Activated CD4-positive, alpha-beta T cell treated with anti-CD3 and anti-CD28 coated beads for 48 hours (primary cell): ENCODE results near the gene RICTOR.

Experiments
- DNase-seq: peaks from one replicate; pipeline ENCODE4 v3.0.0-alpha.2; 2020

The RICTOR gene

DNA sequence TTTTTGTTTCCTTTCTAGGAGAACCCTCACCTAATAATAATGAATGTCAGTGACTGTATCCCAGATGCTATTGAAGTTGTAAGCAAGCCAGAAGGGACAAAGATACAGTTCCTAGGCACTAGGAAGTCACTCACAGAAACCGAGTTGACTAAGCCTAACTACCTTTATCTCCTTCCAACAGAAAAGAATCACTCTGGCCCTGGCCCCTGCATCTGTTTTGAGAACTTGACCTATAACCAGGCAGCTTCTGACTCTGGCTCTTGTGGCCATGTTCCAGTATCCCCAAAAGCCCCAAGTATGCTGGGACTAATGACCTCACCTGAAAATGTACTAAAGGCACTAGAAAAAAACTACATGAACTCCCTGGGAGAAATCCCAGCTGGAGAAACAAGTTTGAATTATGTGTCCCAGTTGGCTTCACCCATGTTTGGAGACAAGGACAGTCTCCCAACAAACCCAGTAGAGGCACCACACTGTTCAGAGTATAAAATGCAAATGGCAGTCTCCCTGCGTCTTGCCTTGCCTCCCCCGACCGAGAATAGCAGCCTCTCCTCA is 141.3 kb downstream of the RICTOR start:
- DNase-seq, result no peak

DNA sequence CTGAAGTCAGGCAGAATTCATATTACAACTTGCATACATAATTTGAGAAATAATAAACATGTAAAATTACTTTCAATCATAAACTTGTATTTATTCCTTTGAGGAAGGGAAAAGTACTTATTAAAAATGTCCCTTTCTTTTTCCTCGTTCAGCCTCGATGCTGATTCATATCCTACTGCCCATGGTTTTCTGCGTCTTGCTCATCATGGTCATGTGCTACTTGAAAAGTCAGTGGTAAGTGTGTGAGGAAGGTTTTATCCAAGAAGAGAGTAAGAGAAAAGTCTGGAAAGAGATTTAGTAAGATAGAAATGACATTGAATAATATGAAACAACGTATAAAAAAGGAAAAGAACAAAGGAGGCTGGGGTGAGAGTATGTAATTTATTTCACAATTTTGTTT is 142.5 kb downstream of the RICTOR start:
- DNase-seq, result no peak

GRCh38 chr5:38929838-38930237 is 144.4 kb downstream of the RICTOR start:
- no peak for DNase-seq

DNA sequence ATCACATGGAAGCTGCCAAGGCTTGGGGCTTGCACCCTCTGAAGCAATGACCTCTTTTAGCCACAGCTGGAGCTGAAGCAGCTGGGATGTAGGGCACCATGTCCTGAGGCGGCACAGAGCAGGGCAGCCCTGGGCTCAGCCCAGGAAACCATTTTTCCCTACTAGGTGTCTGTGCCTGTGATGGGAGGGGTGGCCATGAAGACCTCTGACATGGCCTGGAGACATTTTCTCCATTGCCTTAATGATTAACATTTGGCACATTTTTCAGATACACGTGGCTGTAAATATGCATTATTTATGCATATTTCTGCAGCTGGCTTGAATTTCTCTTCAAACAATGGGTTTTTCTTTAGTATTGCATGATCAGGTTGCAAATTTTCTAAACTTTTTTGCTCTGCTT is 146.7 kb downstream of the RICTOR start:
- DNase-seq, result no peak

DNA sequence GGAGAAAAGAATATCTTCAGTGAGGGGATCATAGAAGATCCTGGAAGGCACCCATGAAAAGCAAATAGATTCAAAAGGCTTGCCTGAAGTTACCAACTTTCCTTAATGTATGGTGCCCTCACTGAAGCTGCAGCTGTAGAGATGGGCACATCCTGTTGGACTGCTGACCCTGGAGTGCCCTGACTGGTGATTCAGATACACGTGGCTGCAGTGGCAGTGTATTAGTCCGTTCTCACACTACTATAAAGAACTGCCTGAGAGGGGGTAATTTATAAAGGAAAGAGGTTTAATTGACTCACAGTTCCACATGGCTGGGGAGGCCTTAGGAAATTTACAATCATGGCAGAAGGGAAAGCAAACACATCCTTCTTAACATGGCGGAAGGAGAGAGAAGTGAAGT is 148.1 kb downstream of the RICTOR start:
- DNase-seq, result no peak

DNA sequence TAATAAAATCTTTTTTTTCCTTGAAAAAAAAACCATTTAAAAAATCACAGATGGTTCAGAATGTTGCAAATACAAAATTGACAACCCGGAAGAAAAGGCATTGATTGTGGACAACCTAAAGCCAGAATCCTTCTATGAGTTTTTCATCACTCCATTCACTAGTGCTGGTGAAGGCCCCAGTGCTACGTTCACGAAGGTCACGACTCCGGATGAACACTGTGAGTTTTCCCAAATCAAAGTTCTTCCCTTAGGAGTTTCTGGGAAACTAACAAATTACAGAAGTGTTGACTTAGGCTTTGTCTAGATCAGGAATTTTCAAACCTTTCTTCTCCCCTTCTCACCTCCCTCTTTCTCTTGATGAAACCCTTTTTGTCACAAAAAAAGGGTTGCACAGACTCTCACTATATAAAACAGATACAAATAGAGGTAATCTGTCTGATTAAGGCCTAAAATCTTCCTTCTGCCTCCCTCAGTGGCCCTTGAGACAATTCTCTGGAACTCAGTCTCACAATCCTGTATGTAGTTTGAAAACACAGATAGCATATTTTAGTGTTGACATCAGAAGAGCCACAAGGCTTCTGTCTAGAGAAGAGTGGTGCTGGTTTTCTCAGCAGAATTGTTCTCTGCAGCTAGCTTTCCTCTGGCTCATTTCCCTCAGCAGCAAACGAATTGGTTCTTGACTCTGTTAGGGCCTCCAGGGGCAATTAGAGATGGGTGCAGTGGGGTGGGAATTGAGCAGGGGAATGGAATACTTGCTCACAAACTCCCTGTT is 148.9 kb downstream of the RICTOR start:
- DNase-seq, result no peak

DNA sequence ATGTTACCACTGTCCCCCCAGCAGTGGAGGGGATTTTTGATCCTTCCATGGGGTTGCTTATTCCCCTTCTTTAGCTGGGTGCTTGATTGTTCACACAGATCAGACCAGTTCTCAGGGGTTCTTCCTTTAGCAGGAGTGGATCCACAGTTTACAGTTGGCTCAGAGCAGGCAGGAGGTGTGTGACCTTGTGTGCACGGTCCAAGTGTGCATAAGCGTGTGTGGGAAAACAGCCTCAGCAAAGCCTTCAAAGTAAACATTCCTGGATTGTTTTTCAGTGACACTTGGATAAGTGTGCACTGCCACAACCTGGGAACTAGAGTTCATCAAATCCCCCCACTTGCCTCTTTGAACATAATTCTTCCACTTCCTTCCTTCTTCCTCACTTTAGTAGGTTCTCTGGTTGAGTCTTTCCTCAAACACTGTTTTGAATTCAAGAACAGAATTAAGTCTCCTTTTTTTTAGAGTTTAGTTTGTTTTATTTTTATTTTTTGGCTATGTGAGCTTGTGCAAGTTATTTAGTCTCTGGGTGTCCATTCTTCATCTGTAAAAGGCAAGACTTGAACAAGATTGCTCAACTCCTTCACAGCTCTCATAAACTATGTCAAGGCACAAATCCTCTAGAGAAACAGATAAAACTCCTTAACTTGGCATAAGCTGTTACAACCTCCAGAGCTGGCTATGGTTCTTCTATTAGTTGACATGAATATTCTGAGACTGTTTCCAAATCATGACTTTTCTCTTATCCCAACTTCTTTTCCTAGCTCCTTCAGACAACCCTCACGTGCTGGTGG is 150.3 kb downstream of the RICTOR start:
- DNase-seq, result no peak

- peak; percentile 65 for DNase-seq
These were observed 152.0 kb downstream of the RICTOR start for GRCh38 chr5:38922199-38922598.

DNA sequence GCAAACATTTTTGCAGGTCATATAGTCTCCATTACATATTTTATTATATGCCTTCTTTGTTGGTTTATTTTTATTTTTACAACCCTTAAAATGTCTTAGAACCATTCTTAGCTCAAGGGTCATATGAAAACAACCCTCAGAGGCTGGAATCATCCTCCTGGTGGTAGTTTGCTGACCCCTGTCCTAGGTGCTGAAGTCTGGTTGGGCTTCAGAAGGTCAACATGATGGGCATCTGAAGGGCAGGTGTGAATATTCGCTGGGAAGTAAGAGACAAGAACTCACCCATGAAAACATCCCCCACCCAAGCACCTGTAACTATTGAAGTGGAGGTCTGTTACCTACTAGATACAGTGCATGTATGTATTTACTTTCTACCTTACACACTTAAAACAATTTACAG is 153.0 kb downstream of the RICTOR start:
- DNase-seq, result no peak

GRCh38 chr5:38916802-38917201 is 157.4 kb downstream of the RICTOR start:
- DNase-seq, result no peak

- DNase-seq, result no peak
These were observed 160.5 kb downstream of the RICTOR start for GRCh38 chr5:38913714-38914113.

DNA sequence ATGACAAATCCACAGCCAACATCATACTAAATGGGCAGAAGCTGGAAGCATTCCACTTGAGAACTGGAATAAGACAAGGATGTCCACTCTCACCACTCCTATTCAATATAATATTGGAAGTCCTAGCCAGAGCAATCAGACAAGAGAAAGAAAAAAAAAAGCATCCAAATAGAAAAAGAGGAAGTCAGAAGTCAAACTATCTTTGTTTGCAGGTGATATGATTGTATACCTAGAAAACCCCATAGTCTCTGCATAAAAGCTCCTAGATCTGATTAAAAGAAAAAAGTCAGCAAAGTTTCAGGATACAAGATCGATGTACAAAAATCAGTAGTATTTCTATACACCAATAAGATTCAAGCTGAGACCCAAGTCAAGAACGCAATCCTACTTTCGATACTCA is 162.3 kb downstream of the RICTOR start:
- DNase-seq, result no peak

GRCh38 chr5:38906503-38906902 is 167.7 kb downstream of the RICTOR start:
- no peak for DNase-seq

- DNase-seq, result no peak
These were observed 168.7 kb downstream of the RICTOR start for GRCh38 chr5:38905516-38905915.

DNA sequence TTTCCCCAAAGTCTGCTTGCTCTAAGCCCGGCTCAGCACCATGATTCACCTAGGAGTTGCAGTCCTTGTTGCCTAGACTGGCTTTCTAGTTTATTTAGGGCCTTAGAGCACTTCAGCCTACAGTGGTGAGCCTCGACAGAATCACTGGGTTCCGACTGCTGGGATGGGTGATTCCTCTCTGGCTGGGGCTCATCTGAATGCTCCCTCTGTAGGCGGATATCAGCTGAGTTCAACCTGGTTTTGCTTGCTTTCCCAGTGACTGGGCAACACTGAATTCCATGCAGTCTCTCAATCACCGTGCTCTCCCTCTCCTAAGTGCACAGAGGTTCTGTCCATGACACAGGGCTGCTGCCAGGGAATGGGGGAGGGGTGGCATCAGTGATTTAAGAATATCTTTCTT is 174.3 kb downstream of the RICTOR start:
- DNase-seq, result no peak

- DNase-seq, result no peak
These were observed 177.4 kb downstream of the RICTOR start for GRCh38 chr5:38896760-38897159.

GRCh38 chr5:38892363-38892762 is 181.8 kb downstream of the RICTOR start:
- no peak for DNase-seq

- DNase-seq, result no peak
These were observed 182.6 kb downstream of the RICTOR start for GRCh38 chr5:38891563-38891962.

DNA sequence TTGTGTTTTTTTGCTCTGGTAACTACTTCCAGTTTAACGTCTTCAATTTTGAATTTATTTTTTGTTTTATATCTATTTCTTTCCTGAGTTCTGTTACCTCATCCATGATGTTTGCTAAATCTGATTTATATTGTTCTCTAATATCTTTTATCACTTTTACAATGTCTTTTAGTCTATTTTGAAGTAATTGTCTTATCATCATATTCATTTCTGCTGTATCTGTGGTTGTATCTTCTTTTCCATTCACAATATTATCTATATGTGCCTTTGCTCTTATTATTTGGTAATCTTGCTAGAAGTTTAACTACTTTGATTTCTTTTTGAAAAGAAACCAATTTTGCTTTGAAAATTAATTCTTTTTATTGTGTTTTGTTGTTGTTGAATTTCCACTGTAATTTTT is 184.8 kb downstream of the RICTOR start:
- no peak for DNase-seq

DNA sequence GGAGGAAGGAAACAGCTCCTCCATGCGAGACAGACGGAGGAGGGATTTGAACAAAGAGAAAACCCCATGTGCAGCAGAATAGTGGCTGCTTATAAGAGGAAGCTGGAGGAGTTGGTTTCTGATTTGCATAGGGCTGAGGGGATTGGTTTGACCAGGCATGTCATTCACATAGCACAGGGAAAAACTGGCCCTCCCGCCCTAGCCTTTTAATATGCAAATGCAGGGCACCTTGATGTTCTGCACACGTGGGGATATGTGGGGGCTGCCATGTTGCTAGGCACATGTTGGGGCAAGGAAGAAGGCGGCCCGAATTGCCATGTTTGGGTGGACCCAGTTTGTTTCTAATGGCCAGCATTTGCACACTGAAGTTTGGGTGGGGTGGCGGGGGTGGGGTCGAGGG is 186.2 kb downstream of the RICTOR start:
- DNase-seq, result no peak
